ENCODE results near the gene BANP.

Gene BANP

DNA sequence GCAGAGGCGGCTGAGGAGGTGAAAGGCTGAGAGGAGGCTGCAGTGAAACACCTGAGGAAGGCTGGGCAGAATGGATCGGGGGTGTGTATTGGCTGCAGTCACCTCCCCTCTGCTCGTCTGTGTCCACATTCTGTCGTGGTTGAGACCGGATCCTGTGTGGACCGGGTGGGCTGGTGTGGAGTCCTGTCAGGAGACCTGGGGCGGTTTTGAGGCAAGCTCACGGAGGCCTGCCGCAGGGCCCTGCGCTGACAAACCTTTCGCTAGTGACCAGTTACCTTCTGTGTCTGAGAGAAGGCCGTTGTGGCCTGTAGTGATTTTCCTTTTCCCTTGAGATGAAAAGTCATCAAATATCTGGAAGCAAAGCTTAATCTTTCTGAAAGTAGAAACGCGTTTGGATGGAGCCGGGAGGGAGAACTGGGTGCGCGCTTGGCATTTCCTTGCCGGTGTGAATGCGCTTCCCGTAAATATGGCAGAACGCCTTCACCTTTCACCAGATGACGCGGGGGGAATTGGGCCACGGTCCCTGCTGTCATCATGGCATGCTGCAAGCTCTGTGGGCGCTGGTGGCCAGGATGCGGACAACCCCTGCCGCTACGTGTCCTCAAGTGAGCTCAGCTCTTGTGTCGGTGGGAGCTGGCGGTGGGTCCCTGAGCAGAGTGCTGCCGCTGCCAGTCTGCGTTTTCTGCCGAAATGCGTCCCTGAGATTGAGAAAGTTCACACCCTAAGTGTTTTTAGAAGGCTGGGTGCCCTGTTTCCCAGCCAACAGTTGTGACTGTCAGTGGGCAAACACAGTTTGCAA lies 6.3 kb downstream of the BANP start:
- H3K9me3 ChIP-seq (ENCODE audit: control insufficient read depth, low read length) = no peaks in the 10 kb centered on the region
- H3K27me3 ChIP-seq (ENCODE audit: control insufficient read depth, insufficient read depth, low read length, poor library complexity, severe bottlenecking) = no peaks in the 10 kb centered on the region
- WGBS, 2 experiments = 96% methylated on average over 34 of the region's 34 CpGs
- peaks cover 15% of the 10 kb centered on the region for H3K4me1 ChIP-seq (ENCODE audit: control insufficient read depth, insufficient read depth, low read length)
- H3K4me3 ChIP-seq (ENCODE audit: insufficient read depth, low read depth, low read length) = no peak overlapping the region
- H3K36me3 ChIP-seq (ENCODE audit: control insufficient read depth, insufficient read depth, low read length) = no peaks in the 10 kb centered on the region
- no peak overlapping the region for H3K27ac ChIP-seq (ENCODE audit: insufficient read depth, low read depth, low read length, poor library complexity, severe bottlenecking)

DNA sequence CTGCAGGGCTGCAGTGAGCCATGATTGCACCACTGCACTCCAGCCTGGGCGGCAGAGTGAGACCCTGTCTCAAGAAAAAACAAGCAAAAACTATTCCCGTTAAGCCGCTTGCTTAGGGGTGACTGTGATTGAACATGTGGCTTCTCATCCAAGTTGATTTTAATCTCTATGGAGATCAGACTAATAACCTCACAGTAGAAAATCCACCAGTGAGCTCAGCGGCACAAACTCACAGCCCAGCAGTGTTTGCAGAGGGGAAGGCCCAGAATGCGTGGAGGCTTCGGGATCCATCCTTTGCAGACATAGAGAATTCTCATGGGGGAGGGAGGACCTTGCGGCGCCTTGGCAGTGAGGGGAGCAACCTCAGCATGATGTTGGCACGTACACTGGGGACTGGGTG lies 7.4 kb downstream of the BANP start:
- Histone ChIP-seq H3K9me3 (ENCODE audit: control insufficient read depth, low read length) (no peaks in the 10 kb centered on the region), H3K27ac (ENCODE audit: insufficient read depth, low read depth, low read length, poor library complexity, severe bottlenecking) (no peak overlapping the region), H3K36me3 (ENCODE audit: control insufficient read depth, insufficient read depth, low read length) (no peaks in the 10 kb centered on the region), H3K27me3 (ENCODE audit: control insufficient read depth, insufficient read depth, low read length, poor library complexity, severe bottlenecking) (no peaks in the 10 kb centered on the region), H3K4me3 (ENCODE audit: insufficient read depth, low read depth, low read length) (no peak overlapping the region), H3K4me1 (ENCODE audit: control insufficient read depth, insufficient read depth, low read length) (peaks cover 13% of the 10 kb centered on the region)
- 96% methylated on average over 9 of the region's 9 CpGs for WGBS, 2 experiments

DNA sequence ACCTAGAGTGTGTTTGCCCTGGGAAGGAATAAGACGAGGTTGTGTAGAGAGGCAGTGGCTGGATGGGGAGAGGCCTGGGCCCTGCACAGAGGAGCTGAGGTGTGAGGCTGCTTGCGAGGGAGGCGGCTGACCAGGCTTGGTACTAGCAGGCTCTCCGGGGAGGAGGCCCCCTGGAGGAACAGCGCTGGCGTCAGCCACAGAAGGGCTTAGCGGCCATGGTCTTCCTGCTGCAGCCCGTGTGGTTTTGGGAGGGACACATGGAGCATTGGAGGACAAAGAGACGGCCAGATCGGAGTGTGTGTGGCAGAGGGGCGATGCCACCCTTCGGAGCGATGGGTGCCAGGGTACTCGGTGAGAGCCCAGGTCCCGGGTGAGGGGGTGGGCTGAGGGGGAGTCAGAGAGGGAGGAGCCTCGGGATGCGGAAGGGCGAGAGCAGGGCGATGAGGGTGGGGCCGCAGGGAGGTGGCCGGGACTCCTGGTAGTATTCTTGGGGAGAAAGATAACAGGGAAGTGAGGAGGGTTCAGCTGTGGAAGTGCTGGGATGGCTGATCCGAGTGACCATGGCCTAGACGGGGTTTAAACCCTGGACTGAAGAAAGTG lies 8.3 kb downstream of the BANP start:
- H3K27ac ChIP-seq (ENCODE audit: insufficient read depth, low read depth, low read length, poor library complexity, severe bottlenecking) = no peak overlapping the region
- H3K36me3 ChIP-seq (ENCODE audit: control insufficient read depth, insufficient read depth, low read length) = no peaks in the 10 kb centered on the region
- H3K9me3 ChIP-seq (ENCODE audit: control insufficient read depth, low read length) = no peaks in the 10 kb centered on the region
- peaks cover 13% of the 10 kb centered on the region for H3K4me1 ChIP-seq (ENCODE audit: control insufficient read depth, insufficient read depth, low read length)
- no peak overlapping the region for H3K4me3 ChIP-seq (ENCODE audit: insufficient read depth, low read depth, low read length)
- WGBS, 2 experiments = 92 to 93% methylated on average over 23 of the region's 23 CpGs
- no peaks in the 10 kb centered on the region for H3K27me3 ChIP-seq (ENCODE audit: control insufficient read depth, insufficient read depth, low read length, poor library complexity, severe bottlenecking)

DNA sequence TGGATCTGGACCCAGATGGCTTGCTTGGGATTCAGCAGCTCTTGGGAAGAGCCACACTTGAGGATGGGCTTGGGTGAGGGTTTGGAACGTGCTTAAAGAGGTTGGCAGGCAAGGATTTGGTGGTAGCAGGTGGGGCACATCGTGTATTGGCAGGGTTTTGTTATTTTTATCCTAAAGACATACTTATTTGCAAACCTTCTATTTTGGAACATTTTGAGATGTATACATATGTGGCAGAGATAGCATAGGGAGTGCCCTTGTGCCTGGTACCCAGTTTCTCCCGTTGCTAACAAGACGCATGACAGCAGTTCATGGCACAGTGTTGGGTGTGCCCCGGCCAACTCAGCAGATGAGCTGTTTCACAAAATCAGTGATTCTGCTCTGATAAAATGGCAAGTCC lies 9.1 kb downstream of the BANP start:
- H3K4me3 ChIP-seq (ENCODE audit: insufficient read depth, low read depth, low read length) = no peak overlapping the region
- H3K27me3 ChIP-seq (ENCODE audit: control insufficient read depth, insufficient read depth, low read length, poor library complexity, severe bottlenecking) = no peaks in the 10 kb centered on the region
- H3K27ac ChIP-seq (ENCODE audit: insufficient read depth, low read depth, low read length, poor library complexity, severe bottlenecking) = no peak overlapping the region
- H3K9me3 ChIP-seq (ENCODE audit: control insufficient read depth, low read length) = no peaks in the 10 kb centered on the region
- H3K36me3 ChIP-seq (ENCODE audit: control insufficient read depth, insufficient read depth, low read length) = no peaks in the 10 kb centered on the region
- H3K4me1 ChIP-seq (ENCODE audit: control insufficient read depth, insufficient read depth, low read length) = peaks cover 13% of the 10 kb centered on the region
- WGBS, 2 experiments = 92 to 98% methylated on average over 4 to 5 of the region's 5 CpGs

DNA sequence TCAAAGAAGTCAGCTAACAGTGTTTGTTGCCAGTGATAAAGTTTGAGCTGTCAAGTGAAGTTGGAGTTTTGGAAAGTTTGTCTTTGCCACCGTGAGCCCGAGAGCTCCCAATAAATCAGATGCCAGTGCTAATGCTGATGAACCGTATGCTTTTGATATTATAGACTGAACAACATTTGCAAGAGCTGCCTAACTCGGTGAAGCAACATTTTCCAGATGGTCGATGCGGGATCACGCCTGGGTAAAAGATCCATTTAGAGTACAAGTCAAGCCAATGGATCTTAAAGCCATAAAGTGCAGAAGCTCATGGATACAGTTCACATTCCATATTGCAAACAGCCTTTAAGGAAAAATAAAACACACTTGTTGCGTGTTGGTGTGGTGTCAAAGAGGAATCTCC lies 9.6 kb downstream of the BANP start:
- Histone ChIP-seq H3K9me3 (ENCODE audit: control insufficient read depth, low read length) (no peaks in the 10 kb centered on the region), H3K4me1 (ENCODE audit: control insufficient read depth, insufficient read depth, low read length) (peaks cover 9% of the 10 kb centered on the region), H3K27me3 (ENCODE audit: control insufficient read depth, insufficient read depth, low read length, poor library complexity, severe bottlenecking) (no peaks in the 10 kb centered on the region), H3K4me3 (ENCODE audit: insufficient read depth, low read depth, low read length) (no peak overlapping the region), H3K27ac (ENCODE audit: insufficient read depth, low read depth, low read length, poor library complexity, severe bottlenecking) (no peak overlapping the region), H3K36me3 (ENCODE audit: control insufficient read depth, insufficient read depth, low read length) (no peaks in the 10 kb centered on the region)
- 97% methylated on average over 8 of the region's 8 CpGs for WGBS, 2 experiments

DNA sequence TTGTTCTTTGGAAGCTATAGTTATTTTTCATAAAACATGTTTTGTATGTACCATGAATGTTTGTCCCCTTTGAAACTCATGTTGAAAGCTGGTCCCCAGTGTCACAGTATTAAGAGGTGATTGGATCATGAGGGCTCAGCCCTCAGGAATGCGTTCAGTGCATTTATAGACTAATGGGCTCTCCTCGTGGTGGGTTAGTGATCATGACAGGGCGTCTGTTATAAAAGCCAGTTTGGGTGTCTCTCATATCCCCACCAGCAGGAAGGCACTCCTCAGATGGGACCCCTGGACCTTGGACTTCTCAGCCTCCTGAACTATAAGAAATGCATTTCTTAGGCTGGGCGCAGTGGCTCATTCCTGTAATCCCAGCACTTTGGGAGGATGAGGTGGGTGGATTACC lies 10.4 kb downstream of the BANP start:
- no peaks in the 10 kb centered on the region for H3K27me3 ChIP-seq (ENCODE audit: control insufficient read depth, insufficient read depth, low read length, poor library complexity, severe bottlenecking)
- H3K36me3 ChIP-seq (ENCODE audit: control insufficient read depth, insufficient read depth, low read length) = no peaks in the 10 kb centered on the region
- no peak overlapping the region for H3K4me3 ChIP-seq (ENCODE audit: insufficient read depth, low read depth, low read length)
- H3K27ac ChIP-seq (ENCODE audit: insufficient read depth, low read depth, low read length, poor library complexity, severe bottlenecking) = no peak overlapping the region
- peaks cover 2% of the 10 kb centered on the region for H3K4me1 ChIP-seq (ENCODE audit: control insufficient read depth, insufficient read depth, low read length)
- 92 to 93% methylated on average over 4 of the region's 4 CpGs for WGBS, 2 experiments
- no peaks in the 10 kb centered on the region for H3K9me3 ChIP-seq (ENCODE audit: control insufficient read depth, low read length)

DNA sequence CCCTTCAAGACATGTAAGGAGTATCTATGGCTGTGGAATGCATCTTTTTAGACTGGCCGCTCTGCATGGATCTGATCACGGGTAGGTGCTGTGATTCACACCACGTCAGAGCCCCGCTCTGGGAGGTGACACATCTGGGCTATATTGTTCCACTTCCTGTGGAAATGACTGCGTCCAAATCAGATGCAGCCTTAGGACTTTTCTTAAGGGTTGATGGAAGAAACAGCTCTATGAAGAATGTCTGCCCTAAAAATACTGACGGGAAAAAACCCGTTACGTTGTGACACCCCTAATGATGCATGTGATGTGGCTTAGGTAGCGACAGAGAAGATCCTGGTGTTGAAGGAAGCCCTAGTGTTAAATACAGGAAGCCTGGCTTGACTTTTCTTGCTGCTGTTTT lies 12.2 kb downstream of the BANP start:
- no peaks in the 10 kb centered on the region for H3K9me3 ChIP-seq (ENCODE audit: control insufficient read depth, low read length)
- H3K27ac ChIP-seq (ENCODE audit: insufficient read depth, low read depth, low read length, poor library complexity, severe bottlenecking) = no peak overlapping the region
- H3K36me3 ChIP-seq (ENCODE audit: control insufficient read depth, insufficient read depth, low read length) = no peaks in the 10 kb centered on the region
- H3K27me3 ChIP-seq (ENCODE audit: control insufficient read depth, insufficient read depth, low read length, poor library complexity, severe bottlenecking) = no peaks in the 10 kb centered on the region
- H3K4me3 ChIP-seq (ENCODE audit: insufficient read depth, low read depth, low read length) = no peak overlapping the region
- WGBS, 2 experiments = 93 to 95% methylated on average over 9 of the region's 9 CpGs
- no peaks in the 10 kb centered on the region for H3K4me1 ChIP-seq (ENCODE audit: control insufficient read depth, insufficient read depth, low read length)

DNA sequence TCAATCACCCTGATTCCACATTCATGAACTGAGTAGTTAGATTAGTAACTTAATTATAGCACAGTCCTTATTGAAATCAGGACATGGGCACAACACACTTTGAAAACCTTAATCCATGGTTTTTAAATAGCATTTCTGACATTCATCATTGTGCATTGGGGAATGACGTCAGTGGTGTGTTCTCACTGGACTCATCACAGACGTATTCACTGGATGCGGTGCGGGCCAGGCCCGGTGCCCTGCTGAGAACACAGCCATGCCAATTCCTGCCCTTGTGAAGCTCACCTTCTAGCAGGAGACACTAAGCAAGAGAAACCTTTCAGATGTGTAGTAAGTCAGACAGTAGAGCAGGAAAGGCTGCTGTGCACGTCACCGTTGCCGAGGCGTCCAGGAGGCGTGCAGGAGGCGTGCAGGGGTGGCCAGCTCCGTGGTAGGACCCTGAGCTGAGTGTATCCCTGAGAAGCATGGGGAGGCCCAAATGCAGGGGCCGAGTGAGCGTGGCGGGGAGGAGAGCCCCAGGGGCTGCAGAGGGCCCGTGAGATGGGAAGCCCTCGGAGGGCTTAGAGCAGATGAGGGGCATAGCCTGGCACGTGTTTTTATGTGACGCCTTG lies 12.9 kb downstream of the BANP start:
- H3K27ac ChIP-seq (ENCODE audit: insufficient read depth, low read depth, low read length, poor library complexity, severe bottlenecking) = no peak overlapping the region
- 85 to 86% methylated on average over 19 of the region's 19 CpGs for WGBS, 2 experiments
- H3K4me3 ChIP-seq (ENCODE audit: insufficient read depth, low read depth, low read length) = no peak overlapping the region

DNA sequence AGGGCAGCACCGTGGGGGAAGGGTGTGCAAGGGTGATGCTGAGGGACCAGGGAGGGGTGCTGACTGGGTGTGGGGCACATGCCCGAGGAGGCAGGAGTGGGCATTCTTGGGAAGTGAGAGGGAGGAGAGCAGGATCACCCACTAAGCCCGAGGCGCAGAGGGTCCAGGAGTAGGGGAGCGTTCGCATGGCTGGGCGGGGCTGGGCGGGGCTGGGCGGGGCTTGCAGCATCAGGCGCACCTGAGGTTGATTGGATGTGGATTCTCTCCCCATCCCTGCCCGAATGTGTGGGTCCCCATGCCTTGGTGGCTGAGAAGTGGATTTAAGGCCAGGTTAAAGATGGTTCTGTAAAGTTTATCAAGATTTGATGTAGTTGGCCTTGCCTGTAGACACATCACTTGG lies 14.2 kb downstream of the BANP start:
- no peaks in the 10 kb centered on the region for H3K36me3 ChIP-seq (ENCODE audit: control insufficient read depth, insufficient read depth, low read length)
- no peaks in the 10 kb centered on the region for H3K27me3 ChIP-seq (ENCODE audit: control insufficient read depth, insufficient read depth, low read length, poor library complexity, severe bottlenecking)
- no peaks in the 10 kb centered on the region for H3K9me3 ChIP-seq (ENCODE audit: control insufficient read depth, low read length)
- H3K27ac ChIP-seq (ENCODE audit: insufficient read depth, low read depth, low read length, poor library complexity, severe bottlenecking) = no peak overlapping the region
- WGBS, 2 experiments = 91 to 94% methylated on average over 11 of the region's 11 CpGs
- H3K4me3 ChIP-seq (ENCODE audit: insufficient read depth, low read depth, low read length) = no peak overlapping the region
- H3K4me1 ChIP-seq (ENCODE audit: control insufficient read depth, insufficient read depth, low read length) = no peaks in the 10 kb centered on the region

More for the DNA sequence above, 12.9 kb downstream of the BANP start:
- H3K36me3 ChIP-seq (ENCODE audit: control insufficient read depth, insufficient read depth, low read length) = no peaks in the 10 kb centered on the region
- no peaks in the 10 kb centered on the region for H3K4me1 ChIP-seq (ENCODE audit: control insufficient read depth, insufficient read depth, low read length)
- H3K9me3 ChIP-seq (ENCODE audit: control insufficient read depth, low read length) = no peaks in the 10 kb centered on the region
- no peaks in the 10 kb centered on the region for H3K27me3 ChIP-seq (ENCODE audit: control insufficient read depth, insufficient read depth, low read length, poor library complexity, severe bottlenecking)

DNA sequence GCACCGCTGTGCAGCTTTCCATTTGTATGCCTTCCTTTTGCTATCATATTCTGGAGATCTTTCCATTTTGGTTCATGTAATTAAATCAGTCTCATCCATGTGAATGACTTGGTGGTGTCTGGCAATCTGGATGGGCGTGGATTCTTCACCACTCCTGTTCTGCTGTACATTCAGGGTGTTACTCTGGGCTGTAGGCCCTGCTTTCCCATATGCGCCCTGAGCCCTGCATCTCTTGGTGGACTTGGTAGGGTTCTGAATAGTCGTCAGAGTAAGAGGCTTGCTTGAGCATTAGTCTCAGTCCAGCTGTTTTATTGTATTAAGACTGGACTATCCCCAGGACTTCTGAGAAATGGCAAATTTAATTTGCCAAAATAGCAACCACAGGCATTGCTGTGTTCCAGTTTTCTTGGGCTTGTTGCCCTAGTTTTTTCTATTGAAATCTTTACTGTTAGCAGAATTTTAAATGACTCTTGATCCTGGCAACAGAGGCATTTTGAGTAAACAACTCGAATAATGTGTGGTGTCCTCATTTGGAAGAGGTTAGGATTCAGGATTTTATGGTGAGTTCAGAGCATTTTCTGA lies 14.9 kb downstream of the BANP start:
- Histone ChIP-seq H3K4me3 (ENCODE audit: insufficient read depth, low read depth, low read length) (no peak overlapping the region), H3K4me1 (ENCODE audit: control insufficient read depth, insufficient read depth, low read length) (no peaks in the 10 kb centered on the region), H3K36me3 (ENCODE audit: control insufficient read depth, insufficient read depth, low read length) (no peaks in the 10 kb centered on the region), H3K27ac (ENCODE audit: insufficient read depth, low read depth, low read length, poor library complexity, severe bottlenecking) (no peak overlapping the region), H3K9me3 (ENCODE audit: control insufficient read depth, low read length) (no peaks in the 10 kb centered on the region), H3K27me3 (ENCODE audit: control insufficient read depth, insufficient read depth, low read length, poor library complexity, severe bottlenecking) (no peaks in the 10 kb centered on the region)
- 92 to 96% methylated on average over 5 of the region's 5 CpGs for WGBS, 2 experiments
